HTERT RPE-1 (cell line): ENCODE data around the gene GATA3.

Experiments used
- in situ Hi-C: fragments of 300-500 bp; cut with MboI; formaldehyde crosslinking; loops from 4 replicates; pipeline ENCODE4 v1.14.3; 2020; ENCODE audit warnings: low sequenced_read_pairs

Gene GATA3

DNA sequence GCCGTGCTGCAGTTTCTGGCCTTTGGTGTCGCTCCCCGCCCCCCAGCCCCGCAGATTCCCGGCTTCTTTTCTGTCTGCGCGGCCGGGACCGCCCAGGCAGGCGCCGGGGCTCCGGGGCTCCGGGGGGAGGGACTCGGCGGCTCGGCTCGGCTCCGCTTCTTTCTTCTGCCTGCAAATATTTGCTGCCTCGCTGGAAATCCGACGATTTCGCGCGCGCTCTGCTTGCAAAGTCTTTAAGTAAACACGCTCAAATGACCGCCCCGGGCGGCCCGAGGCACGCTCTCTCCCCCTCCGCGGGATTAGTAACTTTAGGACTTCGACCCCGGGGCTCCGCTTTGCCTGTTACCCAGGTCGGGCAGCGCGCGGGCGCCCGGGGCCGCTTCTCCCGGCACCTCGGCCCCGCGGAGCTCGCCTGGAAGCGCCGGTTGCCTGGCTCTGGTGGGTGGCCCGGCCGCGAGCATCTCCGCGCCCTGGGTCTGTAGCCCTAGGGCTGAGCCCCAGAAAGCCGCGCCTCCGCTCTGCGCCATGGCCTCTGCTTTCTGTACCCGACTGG, 3.9 kb upstream of the GATA3 start:
- in situ Hi-C loops = no loop called here

DNA sequence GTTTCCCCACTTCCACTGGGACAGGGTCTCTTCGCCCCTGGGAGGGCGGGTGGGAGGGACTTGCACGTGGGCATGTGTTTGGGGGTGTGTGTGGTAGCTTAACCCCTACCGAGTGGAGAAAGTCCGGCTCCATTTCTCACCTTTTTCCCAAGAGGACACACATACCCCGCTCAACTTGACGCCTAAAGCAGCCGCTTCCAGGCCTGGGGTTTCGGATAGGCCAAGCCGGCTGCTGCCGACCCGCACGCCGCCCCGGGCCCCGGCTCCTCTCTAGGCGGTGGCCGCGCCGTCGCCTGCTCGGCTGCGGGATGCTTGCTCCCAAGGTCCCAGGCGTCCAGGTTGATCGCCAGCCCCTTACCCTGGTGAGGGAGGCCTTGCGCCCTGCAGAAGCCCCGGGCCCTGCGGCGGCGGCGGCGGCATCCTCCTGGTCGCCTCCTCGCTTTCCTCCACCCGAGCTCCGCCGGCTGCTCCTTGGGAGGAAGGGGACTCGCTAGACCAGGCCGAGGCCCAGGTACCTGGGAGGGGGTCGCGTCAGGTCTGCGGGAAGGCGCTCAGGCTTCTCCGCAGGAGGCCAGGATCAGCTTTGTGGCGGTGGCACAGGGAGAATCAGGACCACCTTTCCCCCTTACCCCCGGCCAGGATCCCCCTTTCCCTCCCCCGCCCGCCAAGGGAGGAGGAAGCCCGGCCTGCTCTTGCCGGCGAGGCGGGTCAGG, 3.2 kb upstream of the GATA3 start:
- in situ Hi-C loops = no loop called here

GRCh38 chr10:8051851-8052257, 2.6 kb upstream of the GATA3 start:
- in situ Hi-C loops = no loop called here

GRCh38 chr10:8052341-8052955, 2.0 kb upstream of the GATA3 start:
- in situ Hi-C loops = no loop called here

GRCh38 chr10:8052956-8053445, 1.5 kb upstream of the GATA3 start:
- in situ Hi-C loops = no loop called here

DNA sequence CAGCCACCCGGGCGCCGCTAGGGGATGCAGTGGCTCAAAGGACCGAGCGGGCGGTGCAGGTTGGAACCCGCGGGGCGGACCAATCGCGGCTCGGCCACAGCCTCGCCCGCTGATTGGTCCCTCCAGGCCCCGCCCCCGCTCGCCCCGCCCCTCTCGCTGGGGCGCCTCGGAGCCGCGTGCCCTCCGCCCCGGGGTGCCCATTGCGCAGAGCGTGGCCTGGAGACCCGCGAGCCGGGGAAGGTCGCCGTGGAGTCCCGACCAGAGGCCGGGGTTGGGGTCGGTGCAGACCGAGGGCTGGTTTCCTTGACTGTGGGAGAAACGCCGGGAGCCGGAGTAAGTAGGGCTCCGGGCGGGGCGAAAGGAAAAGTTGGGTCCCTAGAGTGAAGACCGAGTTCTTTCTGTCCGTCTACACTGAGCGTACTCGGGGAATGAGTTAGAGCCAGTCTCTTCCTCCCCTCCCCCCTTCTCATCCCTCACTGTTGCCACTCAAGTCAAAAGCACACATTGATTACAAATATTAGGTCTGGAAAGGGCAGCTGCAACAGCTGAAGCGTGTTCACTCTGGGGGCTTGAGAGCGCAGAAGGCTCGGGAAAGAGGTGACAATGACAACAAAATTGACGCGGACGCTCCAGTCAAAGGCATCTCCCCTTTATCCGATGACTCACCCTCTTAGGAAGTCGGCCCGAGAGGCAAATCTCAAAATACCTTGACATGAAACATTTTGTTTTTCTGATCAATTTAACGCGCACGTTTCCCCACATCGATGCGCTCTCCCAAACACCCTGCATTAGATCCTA, 843 bp upstream of the GATA3 start:
- in situ Hi-C loops = no loop called here

- in situ Hi-C loops = no loop called here
Observed at GRCh38 chr10:8054244-8054493, 319 bp upstream of the GATA3 start.

DNA sequence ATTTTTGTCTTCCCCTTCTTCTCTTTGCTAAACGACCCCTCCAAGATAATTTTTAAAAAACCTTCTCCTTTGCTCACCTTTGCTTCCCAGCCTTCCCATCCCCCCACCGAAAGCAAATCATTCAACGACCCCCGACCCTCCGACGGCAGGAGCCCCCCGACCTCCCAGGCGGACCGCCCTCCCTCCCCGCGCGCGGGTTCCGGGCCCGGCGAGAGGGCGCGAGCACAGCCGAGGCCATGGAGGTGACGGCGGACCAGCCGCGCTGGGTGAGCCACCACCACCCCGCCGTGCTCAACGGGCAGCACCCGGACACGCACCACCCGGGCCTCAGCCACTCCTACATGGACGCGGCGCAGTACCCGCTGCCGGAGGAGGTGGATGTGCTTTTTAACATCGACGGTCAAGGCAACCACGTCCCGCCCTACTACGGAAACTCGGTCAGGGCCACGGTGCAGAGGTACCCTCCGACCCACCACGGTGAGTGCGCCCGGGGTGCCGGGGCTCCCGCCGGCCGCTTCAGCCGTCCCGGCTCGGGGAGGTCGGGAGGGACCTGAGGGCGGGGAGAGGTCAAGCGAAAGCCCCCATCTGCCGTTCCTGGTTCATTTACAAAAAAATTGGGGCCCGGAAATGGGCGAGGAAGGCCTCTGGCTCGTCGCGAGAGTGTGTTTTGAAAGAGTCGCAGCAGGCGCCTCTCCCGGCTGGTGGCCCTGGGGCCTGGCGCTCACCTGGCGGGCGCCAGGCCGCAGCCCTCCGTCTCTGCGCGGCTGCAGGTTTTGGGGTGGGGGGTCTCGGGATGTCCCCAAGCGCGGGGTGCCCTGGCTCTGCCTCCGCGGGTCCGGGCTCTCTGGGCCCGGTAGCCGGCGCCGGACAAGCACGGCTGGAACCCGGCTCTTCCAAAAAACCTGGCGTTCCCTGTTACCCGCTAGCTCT, 1.2 kb downstream of the GATA3 start:
- in situ Hi-C loops = no loop called here

DNA sequence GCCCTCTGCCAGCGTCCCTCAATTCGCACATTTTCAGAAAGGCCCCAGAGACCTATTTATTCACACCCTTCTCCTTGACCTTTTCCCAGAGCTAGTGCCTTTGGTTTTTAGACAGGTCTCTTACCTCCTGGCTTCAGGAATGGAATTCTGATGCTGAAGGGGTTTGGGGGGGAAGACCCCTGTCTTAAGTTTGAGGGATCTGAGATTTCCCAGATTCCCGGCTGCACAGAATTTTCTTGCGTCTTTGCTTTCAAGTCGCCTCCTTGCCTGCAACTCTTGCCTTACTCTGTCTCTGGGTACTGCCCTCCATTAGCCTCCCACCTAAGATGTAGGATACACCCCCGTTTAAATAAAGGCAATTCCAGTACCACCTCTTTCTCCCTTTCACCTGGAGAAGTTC, 1.9 kb downstream of the GATA3 start:
- in situ Hi-C loops = no loop called here

DNA sequence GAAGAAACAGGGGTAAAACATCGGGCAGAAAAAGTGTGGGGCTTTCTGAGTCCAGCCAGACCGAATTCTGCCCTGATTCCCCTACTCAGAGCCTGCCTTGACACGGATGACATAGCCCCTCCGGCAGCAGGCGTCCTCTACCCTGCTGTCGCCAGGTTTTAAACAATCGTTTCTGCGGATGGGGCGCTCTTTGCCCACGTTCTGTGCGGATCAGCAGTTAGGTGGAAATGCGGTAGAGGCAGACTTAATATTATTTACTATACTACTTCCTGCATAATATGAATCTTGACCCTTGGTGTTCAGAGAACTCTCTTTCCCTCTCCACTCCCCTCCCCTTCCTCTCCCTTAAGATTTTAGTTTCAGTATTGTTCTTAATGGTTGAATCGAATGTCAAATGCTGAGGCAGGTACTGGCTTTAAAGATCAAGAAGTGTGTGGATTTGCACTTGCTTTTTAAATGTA, 2.4 kb downstream of the GATA3 start:
- in situ Hi-C loops = no loop called here

- in situ Hi-C loops = no loop called here
Observed at GRCh38 chr10:8057636-8058273, 3.3 kb downstream of the GATA3 start.

DNA sequence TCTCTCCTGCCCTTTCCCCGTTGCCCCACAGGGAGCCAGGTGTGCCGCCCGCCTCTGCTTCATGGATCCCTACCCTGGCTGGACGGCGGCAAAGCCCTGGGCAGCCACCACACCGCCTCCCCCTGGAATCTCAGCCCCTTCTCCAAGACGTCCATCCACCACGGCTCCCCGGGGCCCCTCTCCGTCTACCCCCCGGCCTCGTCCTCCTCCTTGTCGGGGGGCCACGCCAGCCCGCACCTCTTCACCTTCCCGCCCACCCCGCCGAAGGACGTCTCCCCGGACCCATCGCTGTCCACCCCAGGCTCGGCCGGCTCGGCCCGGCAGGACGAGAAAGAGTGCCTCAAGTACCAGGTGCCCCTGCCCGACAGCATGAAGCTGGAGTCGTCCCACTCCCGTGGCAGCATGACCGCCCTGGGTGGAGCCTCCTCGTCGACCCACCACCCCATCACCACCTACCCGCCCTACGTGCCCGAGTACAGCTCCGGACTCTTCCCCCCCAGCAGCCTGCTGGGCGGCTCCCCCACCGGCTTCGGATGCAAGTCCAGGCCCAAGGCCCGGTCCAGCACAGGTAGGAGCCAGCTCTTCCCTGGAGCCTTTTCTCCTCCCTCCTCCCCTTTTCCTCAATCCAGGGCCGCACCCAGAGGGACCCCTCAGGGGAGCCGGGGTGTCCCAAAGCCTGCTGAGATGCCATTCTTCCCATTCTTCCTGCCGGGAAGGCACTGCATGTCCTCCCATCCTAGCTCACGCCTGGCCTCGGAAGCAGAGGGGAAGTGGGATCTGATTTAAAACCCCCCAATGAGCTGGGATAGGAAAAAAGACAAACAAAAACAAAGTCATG, 4.0 kb downstream of the GATA3 start:
- in situ Hi-C loops = no loop called here

GRCh38 chr10:8059191-8059936, 4.9 kb downstream of the GATA3 start:
- in situ Hi-C loops = no loop called here

DNA sequence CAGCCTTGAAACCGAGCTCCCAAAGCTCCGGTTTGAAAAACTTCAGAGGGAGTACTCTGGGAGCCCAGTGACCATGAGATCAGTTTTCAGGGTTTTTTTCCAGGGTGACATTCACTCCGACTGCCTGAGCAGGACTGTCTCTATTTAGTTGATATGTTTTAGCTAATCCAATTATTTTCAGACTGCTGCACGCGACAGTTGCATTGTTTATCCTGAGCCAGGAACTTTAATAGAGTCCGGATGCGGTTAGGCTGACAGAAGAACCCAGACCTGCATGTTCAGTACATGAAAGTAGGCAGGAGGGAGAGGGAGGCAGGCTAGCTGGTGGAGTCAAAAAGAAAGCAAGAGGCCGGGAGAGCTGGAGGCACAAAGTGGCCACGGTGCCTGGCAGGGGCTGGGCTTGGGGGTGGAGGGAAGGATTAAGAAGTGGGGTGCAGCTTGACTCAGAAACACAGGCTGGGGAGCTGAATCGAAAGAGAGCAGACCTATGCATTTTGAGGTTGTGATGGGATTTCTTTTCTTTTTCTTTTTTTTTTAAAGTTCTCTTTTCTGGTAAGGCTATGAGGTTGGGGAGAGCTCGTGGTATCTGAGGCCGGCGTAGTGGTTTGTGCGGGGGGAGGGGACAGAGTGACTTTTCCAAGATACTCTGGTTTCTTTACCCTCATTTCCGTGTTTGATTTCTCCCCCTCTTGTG, 5.7 kb downstream of the GATA3 start:
- in situ Hi-C loops = no loop called here

DNA sequence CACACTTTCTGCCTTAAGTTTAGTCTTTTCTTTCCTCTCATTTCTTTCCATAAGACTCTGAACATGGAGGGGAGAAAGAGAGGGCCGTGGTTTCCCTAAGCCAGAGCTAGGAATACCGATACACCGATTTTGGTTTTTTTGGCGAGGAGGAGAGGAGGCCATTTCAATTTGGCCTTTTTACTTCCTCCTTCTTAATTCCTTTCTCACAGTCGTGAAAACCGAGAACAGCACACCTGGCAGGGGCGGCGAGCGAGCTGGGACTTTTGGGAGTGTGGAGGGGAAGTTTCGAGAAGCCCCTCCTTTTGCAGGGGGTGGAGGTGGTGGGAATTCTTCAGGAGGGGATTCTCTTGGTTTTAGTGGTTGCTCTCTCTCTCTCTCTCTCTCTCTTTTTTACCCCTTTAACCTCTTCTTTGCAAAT, 6.2 kb downstream of the GATA3 start:
- in situ Hi-C loops = no loop called here

GRCh38 chr10:8061274-8062211, 7.1 kb downstream of the GATA3 start:
- in situ Hi-C loops = no loop called here
